Mesenteric fat pad (tissue), 1 donor: Measurements from ENCODE around the gene FAM110A. TPM values are rescaled to one million over a fixed set of nuclear protein-coding genes. Genes with fewer than 3 reads are reported as not detected.
"Not testable (repeated sequence)": the region's sequence is repeated elsewhere in the genome, so short reads cannot be mapped to it uniquely, and the experiment has no call there.

Source experiments
- DNase-seq: peaks from one replicate; pipeline ENCODE4 v3.0.0-alpha.2; 2020; ENCODE audit warnings: low spot score
- total RNA-seq: library from RNA; stranded (reverse); fragmentation: NEBNext Ultra II Directional; extraction: Animal tissue kit (Norgen Biotek cat#: 25700); gene quantifications from one replicate; pipeline ENCODE4 v1.2.1, GENCODE V29; 2021
- donor health status: DM: yes; HTN: yes; CAD: no.

The FAM110A gene
- total RNA-seq, 1 donor from 2014 or later, result 3.7 TPM

DNA sequence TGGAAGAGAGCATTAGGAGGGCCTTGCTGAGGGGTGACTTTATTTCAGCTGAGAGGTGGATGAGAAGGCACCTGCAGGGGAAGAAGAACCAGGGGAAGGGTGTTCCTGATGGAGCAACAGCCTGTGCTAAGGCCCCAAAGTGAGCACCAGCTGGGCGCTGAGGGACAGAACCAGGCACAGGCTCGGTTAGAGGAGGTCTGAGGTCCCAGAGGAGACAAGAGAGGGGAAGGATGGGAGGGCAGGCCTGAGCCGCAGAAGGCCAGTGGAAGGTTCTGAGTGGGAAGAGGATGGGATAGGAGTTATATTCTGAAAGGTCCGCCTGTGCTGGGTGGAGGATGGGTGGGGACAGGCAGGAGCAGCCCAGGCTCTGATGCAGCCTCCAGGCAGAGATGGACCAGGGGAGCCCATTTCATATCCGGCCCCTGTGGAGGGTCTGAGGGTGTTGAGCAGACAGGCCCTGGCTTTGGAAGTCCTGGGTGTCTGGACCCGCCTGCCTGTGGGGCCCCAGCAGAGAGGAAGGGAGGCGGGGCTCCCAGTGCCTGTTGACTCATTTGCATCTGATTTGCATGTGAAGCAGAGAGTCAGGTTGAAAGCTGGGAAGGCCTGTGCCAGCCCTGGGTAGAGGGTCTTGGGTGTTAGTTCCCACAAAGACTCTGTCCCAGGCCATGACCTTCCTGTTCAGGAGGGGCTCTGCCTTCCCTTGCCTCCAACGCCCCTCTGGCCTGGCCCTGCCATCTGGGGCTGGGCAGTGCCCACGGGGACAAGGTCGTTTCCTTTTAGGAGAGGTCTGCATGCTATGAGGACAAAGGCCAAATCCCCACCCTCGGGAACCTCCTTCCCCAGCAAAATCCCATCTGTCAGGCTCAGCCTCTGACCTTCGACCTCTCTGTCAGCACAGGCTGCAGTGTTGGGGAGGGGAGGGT is 10.6 kb upstream of the FAM110A start:
- DNase-seq, result peak; percentile 75

GRCh38 chr20:823574-823902 is 10.0 kb upstream of the FAM110A start:
- peak; percentile 35 for DNase-seq

DNA sequence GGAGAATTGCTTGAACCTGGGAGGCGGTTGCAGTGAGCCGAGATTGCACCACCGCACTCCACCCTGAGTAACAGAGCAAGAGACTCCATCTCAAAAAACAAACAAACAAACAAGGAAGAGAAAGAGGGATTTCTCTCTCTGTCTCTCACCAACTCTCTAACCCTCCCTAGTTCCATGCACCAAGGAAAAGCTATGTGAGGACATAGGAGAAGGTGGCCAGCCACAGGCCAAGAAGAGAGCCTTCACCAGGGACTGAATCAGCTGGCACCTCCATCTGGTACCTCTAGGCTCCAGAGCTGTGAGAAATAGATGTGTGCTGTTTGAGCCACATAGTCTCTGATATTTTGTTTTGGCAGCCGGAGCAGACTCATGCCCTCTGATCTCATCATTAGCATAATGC is 9.0 kb upstream of the FAM110A start:
- peak; percentile 12 for DNase-seq

GRCh38 chr20:824916-825315 is 8.6 kb upstream of the FAM110A start:
- DNase-seq, result peak; percentile 24

GRCh38 chr20:825710-826421 is 7.6 kb upstream of the FAM110A start:
- DNase-seq, result peak; percentile 51

DNA sequence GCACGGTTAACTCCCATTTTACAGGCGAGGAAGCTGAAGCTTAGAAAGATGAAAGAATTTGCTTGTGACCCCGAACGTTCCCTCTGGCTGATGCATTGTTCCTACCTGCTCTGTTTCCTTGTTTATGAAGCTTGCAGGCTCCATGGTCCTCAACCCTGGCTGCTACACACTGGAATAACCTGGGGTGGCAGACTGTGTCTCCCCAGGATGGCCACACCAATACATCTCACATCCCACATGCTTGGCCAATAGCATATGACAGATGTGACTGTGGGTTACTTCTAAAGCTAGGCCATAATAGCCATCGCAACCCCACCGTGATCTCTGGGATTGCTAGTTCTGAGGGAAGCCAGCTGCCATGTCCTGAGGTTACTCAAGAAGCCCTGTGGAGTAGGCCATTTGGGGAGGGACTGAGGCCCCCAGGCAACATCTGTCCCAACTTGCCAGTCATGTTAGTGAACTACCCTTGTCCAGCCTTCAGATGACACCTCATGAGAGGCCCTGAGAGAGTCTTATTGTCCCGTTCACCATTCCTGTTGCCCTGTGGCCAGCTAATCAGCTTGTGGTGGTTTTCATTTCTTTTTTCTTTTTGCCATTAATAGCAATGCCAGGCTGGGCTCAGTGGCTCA is 6.7 kb upstream of the FAM110A start:
- peak; percentile 53 for DNase-seq

DNA sequence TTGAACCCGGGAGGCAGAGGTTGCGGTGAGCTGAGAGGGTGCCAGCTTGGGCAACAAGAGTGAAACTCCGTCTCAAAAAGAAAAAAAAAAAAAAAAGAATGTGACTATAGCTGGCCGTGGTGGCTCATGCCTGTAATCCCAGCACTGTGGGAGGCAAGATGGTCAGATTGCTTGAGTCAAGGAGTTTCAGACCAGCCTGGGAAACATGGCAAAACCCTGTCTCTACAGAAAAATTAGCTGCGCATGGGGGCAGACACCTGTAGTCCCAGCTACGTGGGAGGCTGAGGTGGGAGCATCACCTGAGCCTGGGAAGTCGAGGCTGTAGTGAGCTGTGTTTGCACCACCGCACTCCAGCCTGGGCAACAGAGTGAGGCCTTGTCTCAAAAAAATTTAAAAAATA is 5.5 kb upstream of the FAM110A start:
- not testable (repeated sequence) for DNase-seq

DNA sequence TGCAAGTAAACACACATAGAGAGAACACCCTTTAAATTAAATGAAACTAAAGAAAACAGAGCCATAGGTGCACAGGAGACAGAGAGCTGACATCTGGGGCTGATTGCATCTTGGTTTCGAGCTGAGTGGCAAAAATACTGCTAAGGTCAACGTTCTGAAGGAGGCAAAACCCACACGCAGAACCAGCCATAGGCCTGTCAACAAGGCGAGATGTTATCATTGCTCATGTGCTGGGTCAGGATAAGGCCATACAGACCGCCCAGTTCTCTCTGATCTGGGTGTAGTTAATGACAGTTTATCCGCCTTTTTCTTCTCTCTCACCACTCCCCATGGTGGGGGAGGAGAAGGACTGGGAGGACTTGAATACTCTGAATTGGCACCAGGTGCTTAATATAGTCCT is 4.5 kb upstream of the FAM110A start:
- DNase-seq, result peak; percentile 26

DNA sequence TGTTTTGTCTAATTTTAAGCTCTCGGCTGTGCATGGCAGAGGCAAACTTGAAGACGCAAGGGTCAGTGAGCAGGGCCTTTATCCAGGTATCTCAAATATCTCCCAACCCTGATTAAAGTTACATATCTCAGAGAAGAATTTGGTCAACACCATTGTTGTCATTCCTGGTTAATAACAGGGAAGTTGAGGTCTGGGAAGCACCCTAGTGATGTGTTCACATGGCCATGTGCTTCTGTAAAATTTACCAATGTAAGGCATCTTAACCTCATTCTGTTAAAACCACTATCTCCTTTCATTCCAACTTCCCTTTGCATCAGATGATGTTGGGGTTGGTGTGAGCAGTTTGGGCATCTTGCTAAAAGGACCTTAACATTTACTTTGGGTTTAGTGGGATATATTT is 4.0 kb upstream of the FAM110A start:
- no peak for DNase-seq

DNA sequence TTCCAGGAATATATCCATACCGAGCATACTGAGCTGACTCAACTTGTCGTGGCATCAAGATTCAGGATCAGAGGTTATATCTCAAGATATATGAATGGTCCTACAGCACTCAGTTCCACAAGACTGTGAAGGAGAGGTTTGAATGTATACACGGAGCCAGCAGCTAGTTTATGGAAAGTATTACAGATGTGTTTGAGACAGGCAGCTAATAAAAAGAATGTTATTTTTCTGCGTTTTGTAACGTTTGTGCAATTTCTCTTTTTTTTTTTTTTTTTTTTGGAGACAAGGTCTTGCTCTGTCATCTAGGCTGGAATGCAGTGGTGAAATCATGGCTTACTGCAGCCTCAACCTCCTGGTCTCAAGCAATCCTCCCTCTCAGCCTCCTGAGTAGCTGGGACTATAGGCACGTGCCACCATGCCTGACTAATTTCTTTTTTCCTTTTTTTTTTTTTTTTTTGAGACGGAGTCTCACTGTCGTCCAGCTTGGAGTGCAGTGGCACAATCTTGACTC is 3.4 kb upstream of the FAM110A start:
- no peak for DNase-seq

DNA sequence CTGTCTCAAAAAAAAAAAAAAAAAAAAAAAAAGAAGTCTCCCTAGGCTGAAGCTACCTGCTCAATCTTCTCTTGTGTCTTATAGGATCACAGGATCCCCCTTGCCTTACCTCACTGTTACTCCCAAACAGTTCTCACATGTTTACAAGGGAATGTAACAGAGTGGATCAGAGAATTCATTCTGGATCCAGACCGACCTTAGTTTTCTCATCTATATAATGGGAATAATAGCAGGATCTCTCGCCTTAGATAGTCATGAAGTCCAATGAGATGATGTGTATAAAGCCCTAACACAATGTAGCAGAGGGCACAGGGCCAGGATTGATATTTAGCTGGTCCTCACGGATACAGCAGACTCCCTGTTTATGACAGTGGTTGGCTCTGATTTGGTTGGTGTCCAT is 2.3 kb upstream of the FAM110A start:
- DNase-seq, result no peak

- DNase-seq, result no peak
Observed at GRCh38 chr20:831956-832355, 1.6 kb upstream of the FAM110A start.

DNA sequence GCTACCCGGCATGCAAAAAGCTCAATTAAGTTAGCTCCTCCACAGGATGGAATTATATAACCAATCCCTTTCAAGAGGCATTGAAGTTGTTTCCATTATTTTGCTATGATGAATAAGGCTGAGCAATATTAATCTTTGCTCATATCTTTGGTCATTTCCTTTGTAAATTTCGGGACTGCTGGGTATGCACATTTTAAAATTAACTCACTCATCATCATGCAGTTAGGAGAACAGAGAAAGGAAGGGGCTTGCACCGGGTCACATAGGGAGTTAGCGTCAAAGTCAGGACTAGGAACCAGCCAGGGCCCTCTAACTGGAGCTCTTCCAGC is 430 bp upstream of the FAM110A start:
- no peak for DNase-seq

- DNase-seq, result no peak
Observed at GRCh38 chr20:834151-834746, 734 bp downstream of the FAM110A start.

DNA sequence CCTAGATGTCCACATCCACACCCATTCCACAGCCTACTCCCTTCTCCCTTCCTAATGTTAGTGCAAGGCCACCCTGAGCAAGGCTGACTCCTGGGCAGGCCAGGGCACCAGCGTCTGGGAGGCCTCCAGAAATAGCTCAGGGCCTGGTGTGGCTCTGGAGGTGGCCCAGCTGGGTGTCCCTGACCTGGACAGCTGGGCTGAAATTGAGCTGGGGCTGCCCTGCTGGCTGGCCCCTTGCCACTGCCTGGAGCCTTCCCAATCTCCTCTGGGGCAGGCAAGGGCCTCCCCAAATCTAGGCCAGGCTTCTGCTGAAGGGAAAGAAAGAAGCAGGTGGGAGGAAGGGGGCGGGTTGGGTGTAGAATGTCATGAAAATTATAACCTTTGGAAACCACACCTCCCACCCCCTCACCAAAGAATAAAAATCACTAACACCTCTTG is 2.1 kb downstream of the FAM110A start:
- DNase-seq, result no peak

DNA sequence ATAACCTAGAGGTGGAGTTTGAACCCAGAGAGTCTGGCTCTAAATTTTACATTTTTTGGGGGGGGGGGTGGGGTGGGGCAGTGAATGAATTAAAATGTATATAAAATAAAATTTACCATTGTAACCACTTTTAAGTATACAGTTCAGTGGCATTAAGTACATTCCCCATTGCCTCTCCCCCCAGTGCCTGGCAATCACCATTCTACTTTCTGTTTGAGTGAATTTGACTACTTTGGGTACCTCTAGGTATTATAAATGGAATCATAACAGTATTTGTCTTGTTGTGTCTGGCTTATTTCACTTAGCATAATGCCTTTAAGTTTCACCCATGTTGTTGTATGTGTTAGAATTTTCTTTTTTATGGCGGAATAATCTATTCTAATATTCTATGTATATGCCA is 2.7 kb downstream of the FAM110A start:
- no peak for DNase-seq

GRCh38 chr20:839015-839414 is 5.5 kb downstream of the FAM110A start:
- DNase-seq, result no peak

DNA sequence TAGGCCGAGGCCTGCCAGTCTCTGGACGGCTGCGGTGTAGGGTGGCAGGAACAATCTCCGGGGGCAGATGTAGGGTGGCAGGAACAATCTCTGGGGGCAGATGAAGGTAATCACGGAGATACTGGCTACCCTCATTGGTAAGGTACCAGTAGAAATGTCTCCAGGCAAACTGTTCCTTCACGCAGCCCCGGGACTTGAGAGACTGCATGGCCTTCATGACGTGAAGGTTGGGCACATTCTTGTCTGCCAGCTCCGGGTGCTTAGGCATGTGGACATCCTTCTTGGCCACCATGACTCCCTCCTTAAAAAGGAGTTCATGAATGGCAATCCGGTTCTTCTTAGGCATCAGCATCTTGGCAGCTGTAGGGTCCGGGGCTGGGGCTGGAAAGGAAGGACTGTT is 6.1 kb downstream of the FAM110A start:
- no peak for DNase-seq

DNA sequence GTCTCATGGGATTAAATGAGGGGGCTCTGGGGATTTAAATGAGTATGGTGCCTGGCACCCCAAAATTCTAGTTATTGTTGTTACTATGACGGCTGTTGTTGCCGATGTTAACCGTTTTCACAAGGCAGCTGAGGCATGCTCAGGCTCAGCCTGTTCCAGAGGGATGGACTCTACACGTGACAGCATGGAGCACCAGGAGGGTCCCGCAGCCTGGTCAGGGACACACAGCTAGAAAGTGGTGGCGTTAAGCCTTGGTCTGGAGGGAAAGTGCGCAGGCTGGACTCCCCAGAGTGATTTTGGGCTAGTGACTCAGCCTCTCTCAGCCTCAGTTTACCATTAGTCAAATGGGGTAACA is 7.0 kb downstream of the FAM110A start:
- no peak for DNase-seq

- no peak for DNase-seq
Observed at GRCh38 chr20:840858-841567, 7.5 kb downstream of the FAM110A start.
